Kidney (tissue), 14 donors: ENCODE results near the gene TAGLN2. TPM values are rescaled to one million over a fixed set of nuclear protein-coding genes. Genes with fewer than 3 reads are reported as not detected.

ENCODE experiments used
- DNase-seq, 5 donors: peaks; one replicate each; pipeline ENCODE4 v3.0.0-alpha.2; 2013 to 2020
- FAIRE-seq: peaks from 2 replicates; lab custom pipeline; 2012; peaks lifted over from hg19 to GRCh38; lab: Jason Lieb, UNC
- H3K27ac ChIP-seq, 2 donors: one replicate each; pipeline ENCODE4 v1.7.0; 2013; ENCODE audit warnings: low read depth in 2 of 2, low read length in 2 of 2, inconsistent platforms in 1 of 2
- H3K27me3 ChIP-seq: one replicate; pipeline ENCODE4 v1.7.1; 2013; ENCODE audit warnings: low read length, inconsistent platforms; ENCODE audit not compliant: control insufficient read depth, insufficient read depth
- H3K36me3 ChIP-seq, 3 donors: one replicate each; pipeline versions ENCODE4 v1.7.0 to v1.7.1; 2013; ENCODE audit warnings: low read length in 3 of 3, control low read depth in 1 of 3, inconsistent platforms in 1 of 3; ENCODE audit not compliant: insufficient read depth in 3 of 3, control insufficient read depth in 2 of 3
- H3K4me1 ChIP-seq, 3 donors: one replicate each; pipeline versions ENCODE4 v1.7.0 to v1.7.1; 2013; ENCODE audit warnings: low read length in 3 of 3, inconsistent platforms in 1 of 3, low read depth in 1 of 3; ENCODE audit not compliant: control insufficient read depth in 2 of 3, insufficient read depth in 2 of 3
- H3K4me3 ChIP-seq, 3 donors: one replicate each; pipeline versions ENCODE4 v1.7.0 to v1.8.1; 2013; ENCODE audit warnings: low read length in 3 of 3, control low read depth in 1 of 3, inconsistent platforms in 1 of 3
- H3K9ac ChIP-seq, 3 donors: one replicate each; pipeline versions ENCODE4 v1.7.0 to v1.7.1; 2013; ENCODE audit warnings: low read length in 3 of 3, control low read depth in 1 of 3, inconsistent platforms in 1 of 3
- H3K9me3 ChIP-seq, 3 donors: one replicate each; pipeline versions ENCODE4 v1.7.0 to v1.7.1; 2013; ENCODE audit warnings: low read length in 3 of 3, control low read depth in 1 of 3, inconsistent platforms in 1 of 3; ENCODE audit not compliant: control insufficient read depth in 2 of 3, insufficient read depth in 1 of 3
- CTCF ChIP-seq: IDR thresholded peaks from 3 replicates; pipeline ENCODE4 v1.5.1; 2012; ENCODE audit warnings: mild to moderate bottlenecking, moderate library complexity, borderline replicate concordance; ENCODE audit not compliant: insufficient read depth; ENCODE audit errors: extremely low read depth
- intact Hi-C: fragments of 100-400 bp; cut with DNase I; formaldehyde crosslinking; loops from one replicate; pipeline ENCODE4 v1.11.1; 2022
- polyA plus RNA-seq: library from polyadenylated mRNA; stranded (reverse); fragments of 350-450 nt; fragmentation: Illumina TruSeq; extraction: RNeasy Lipid Tissue Mini Kit (QIAGEN cat#74804); gene quantifications from one replicate; pipeline ENCODE4 v1.2.3, GENCODE V29; 2014; ENCODE audit warnings: low read depth, low replicate concordance; ENCODE audit not compliant: insufficient read depth
- total RNA-seq: library from RNA; stranded (reverse); fragmentation: NEBNext Ultra II Directional; extraction: Animal tissue kit (Norgen Biotek cat#: 25700); gene quantifications from one replicate; pipeline ENCODE4 v1.2.1, GENCODE V29; 2021
- donor health status: control.
- donor health status: control.
- donor health status: control.
- donor health status: control.
- donor health status: control.
- donor health status: DM: yes; HTN: yes; CAD: no.
- donor health status: Normal renal cell carcinoma (clear cell type).

Gene TAGLN2
- total and polyA plus RNA-seq, 2 donors from 2014 or later: 223 to 358 TPM

GRCh38 chr1:159922511-159923202 lies 2.6 kb downstream of the TAGLN2 start:
- no peak for TF ChIP-seq CTCF

GRCh38 chr1:159921700-159922504 lies 3.4 kb downstream of the TAGLN2 start:
- no peaks in the 10 kb centered on the region for H3K9me3 ChIP-seq
- DNase-seq: peak in 2 of 5 donors; percentile 62 to 86
- peaks cover 0 to 28% (median 19%) of the 10 kb centered on the region in 3 donors for H3K36me3 ChIP-seq
- H3K4me3 ChIP-seq: peak overlapping the region in 2 of 3 donors; percentile 76 to 97
- H3K9ac ChIP-seq: peak overlapping the region in 1 of 3 donors; percentile 99
- TF ChIP-seq CTCF: no peak
- intact Hi-C loops: no loop called here
- FAIRE-seq: no peak
- H3K27ac ChIP-seq: peak overlapping the region; percentile 95 to 98
- peaks cover 2 to 25% (median 9%) of the 10 kb centered on the region in 3 donors for H3K4me1 ChIP-seq
- no peaks in the 10 kb centered on the region for H3K27me3 ChIP-seq

More at GRCh38 chr1:159922511-159923202, 2.6 kb downstream of the TAGLN2 start:
- H3K4me1 ChIP-seq: peaks cover 2 to 25% (median 9%) of the 10 kb centered on the region in 3 donors
- no peaks in the 10 kb centered on the region for H3K27me3 ChIP-seq
- DNase-seq: peak; percentile 73 to 94 (median 87)
- peak overlapping the region in 1 of 3 donors; percentile 99 for H3K9ac ChIP-seq
- peak overlapping the region; percentile 95 to 98 for H3K27ac ChIP-seq
- H3K9me3 ChIP-seq: no peaks in the 10 kb centered on the region
- H3K4me3 ChIP-seq: peak overlapping the region; percentile 11 to 97 (median 76)
- FAIRE-seq: no peak
- intact Hi-C loops: no loop called here
- peaks cover 0 to 23% (median 19%) of the 10 kb centered on the region in 3 donors for H3K36me3 ChIP-seq

- peaks cover 0 to 28% (median 19%) of the 10 kb centered on the region in 3 donors for H3K36me3 ChIP-seq
Observed at GRCh38 chr1:159921251-159921650, 4.1 kb downstream of the TAGLN2 start.

More at GRCh38 chr1:159921251-159921650, 4.1 kb downstream of the TAGLN2 start:
- Histone ChIP-seq H3K4me1 (peaks cover 2 to 29% (median 9%) of the 10 kb centered on the region in 3 donors), H3K9me3 (no peaks in the 10 kb centered on the region), H3K4me3 (no peak overlapping the region), H3K9ac (peak overlapping the region in 1 of 3 donors; percentile 46), H3K27me3 (no peaks in the 10 kb centered on the region), H3K27ac (peak overlapping the region in 1 of 2 donors; percentile 95)
- DNase-seq: no peak
- no peak for TF ChIP-seq CTCF
- no peak for FAIRE-seq
- intact Hi-C loops: no loop called here
